ENCODE measurements around the gene CAPG.

The CAPG gene

DNA sequence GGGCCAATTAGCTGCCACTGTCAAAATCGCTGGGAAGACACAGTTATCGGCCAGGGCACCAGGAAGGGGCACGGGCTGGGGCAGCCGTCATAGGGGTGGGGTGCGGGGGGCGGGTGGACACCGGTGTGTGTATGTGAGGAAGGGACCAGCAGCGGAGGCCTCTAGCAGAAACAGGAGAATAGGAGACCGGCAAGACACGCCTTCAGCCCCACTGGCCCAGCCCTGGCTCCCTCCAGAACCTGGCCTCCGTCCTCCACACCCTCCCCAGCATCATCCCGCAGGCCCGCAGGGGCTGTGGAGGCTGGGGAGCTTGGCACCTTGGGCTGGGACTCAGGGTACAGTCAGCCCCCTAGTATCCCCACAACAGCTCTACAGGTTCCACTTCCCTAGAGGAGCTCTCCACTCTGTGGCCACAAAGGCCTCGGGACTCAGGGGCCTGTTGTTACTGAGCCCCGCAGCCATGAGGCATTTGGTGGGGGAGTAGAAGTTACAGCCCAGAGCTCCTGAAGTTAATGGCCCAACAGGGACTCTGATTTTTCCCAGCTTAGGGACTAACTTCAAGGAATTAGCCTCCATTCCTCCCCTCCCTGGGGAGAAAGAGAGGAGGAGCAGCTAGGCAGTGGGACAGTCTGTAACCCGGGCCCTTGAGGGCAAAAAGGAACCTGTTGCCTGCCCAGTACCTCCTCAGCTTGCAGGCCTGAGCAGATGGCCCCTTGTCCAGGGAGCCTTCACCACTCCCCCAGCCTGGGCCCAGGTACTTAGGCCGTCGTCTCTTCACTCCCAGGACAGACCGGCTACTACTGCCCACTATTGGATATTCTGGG is 28.2 kb upstream of the CAPG start:
- no peak for DNase-seq (ENCODE audit: low read depth in 2 of 2)

DNA sequence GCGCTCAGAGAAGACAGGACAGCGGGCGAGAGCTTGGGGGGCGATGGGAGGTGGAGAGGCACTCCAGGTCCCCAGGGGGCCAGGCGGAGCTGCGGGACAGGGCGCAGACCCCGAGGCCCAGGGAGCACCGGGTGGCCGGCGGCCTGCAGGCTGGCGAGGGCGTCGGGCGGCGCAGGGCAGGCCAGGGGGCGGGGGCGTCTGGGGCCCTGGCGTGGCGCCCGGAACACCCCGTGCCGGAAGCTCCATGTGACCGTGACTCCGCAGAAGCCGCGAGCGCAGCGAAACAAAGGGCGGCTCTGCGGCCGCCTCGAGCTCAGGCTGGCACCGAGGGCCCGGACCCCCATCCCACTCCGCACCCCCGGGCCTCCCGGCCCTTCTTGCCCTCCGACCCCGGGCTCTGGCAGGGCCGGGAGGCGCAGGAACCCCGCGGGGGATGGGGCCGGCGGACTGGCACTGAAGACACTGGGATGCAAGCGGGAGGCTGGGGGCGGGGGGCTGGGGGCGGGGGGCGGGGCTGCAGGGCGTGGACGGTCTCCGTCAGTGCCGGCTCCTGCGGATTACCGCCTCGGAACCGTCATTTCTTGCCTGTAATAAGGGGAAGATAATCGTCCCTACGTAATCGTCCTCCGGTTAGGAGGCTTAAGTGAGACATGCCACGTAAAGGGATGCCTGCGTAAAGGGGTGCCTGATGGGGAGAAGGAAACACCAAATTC is 27.5 kb upstream of the CAPG start:
- peak; percentile 61 to 62 for DNase-seq (ENCODE audit: low read depth in 2 of 2)

DNA sequence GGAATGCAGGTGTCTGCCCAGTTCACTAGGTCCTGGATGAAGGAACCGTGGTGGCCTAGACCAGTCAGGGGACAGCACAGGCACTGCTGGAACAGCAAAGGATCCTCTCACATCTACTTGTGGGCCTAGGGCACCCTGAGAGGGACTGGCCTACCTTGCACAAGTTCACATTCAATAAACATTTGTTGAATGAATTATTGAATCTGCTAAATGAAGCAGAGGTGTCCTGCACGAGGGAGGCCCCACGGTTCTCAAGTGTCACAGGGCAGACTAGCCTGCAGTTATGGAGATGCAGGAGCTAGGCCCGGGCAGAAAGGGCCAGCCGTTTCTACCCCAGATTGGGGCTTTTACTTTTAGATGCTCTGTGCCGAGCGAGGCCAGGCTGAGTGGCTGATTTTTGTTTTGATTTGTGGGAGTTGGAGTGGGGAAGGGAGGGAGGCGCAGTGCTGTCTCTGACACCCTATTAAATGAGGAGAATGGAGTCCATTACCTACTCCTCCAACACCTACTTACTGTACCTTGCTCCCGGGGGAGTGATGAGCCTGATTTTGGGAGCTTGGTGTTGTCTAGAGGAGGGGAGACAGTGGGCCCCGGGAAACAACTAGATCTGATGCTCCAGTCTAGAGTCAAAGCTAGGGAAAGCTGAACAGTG is 26.8 kb upstream of the CAPG start:
- DNase-seq (ENCODE audit: low read depth in 2 of 2): no peak

DNA sequence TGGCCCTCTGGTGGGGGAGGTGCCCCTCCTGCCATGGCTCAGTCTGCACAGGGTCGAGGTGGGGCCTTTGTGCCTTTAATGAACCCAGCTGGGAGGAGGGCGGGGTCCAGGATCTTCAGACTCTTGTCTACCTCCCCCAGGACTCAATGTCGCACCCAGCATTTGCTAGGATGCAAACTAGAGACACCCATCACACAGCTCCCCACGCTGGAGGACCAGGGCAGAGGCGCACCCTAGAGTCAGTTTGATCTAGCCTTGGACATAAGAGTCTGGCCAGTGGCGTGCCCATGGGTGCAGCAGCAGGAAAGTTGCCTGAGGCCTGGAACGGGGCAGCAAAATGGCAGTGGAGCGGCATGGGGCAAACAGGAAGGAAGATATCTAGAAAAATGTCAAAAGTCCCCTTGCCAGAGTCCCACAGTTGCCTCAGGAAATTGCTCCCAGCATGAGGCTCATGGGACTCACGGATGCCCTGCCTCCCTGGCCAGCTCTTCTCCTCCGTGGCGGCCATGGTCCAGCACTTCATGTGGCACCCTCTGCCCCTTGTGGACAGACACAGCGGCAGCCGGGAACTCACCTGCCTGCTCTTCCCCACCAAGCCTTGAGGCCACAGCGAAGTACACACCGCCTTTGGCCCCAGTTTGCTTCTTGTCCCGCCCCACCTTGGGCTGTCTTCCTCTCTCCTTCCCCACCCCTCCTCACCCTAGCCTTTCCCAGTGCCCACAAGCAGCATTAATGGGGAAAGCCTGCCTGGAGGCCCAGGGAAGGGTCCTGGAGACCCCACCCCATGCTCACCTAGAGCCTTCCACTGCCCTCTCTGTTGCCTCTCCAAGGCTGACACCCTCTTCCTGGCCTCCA is 26.0 kb upstream of the CAPG start:
- DNase-seq (ENCODE audit: low read depth in 2 of 2): no peak

DNA sequence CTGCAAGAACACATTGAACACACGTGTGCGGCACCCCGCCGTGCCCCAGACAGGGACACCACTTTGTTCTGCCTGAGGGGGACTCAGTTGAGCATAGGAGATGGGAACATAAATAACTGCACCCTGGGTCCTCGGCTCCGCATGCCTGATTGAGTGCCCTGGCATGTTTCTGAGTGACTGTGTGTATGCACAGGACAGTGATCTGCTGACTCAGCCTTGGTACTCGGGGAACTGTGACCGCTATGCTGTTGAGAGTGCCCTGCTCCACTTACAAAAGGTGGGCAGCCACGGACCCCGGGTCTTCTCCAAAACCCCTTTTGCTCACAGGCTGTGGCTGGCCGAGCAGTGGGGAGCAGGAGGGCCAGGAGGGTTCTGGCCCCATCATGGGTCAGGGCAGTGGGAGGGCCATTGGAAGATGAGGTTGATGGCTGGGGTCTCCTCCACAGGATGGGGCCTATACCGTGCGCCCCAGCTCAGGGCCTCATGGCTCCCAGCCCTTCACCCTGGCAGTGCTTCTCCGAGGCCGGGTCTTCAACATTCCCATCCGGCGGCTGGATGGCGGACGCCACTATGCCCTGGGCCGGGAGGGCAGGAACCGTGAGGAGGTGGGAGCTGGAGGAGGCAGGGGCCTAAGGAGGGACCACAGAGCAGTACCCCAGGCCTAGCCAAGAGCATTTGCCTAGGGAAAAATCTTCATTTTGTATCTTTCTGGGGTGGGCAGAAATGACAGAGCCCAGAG is 25.2 kb upstream of the CAPG start:
- no peak for DNase-seq (ENCODE audit: low read depth in 2 of 2)

DNA sequence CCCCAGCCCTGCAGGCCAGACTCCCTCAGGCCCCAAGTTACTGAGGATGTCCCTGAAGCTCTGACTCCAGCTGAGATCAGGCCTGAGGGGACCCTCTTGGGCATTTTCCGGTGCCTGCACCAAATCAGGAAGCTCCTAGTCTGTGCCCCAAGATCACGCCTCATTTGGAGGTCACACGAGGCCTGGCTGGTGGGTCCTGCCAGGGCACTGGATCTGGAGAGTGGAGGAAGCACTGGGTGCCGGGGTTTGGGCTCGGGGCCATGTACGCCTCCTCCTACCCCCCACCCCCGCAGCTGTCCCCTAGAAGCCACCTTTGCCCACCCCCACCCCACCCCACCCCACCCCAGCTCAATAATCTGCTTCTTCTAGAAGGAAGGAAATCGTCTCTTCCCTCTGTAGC is 24.5 kb upstream of the CAPG start:
- DNase-seq (ENCODE audit: low read depth in 2 of 2): no peak

GRCh38 chr2:85433511-85434089 is 23.4 kb upstream of the CAPG start:
- DNase-seq (ENCODE audit: low read depth in 2 of 2): no peak

- DNase-seq (ENCODE audit: low read depth in 2 of 2): no peak
Observed at GRCh38 chr2:85431570-85432205, 21.5 kb upstream of the CAPG start.

- DNase-seq (ENCODE audit: low read depth in 2 of 2): no peak
Observed at GRCh38 chr2:85430752-85431569, 20.8 kb upstream of the CAPG start.

DNA sequence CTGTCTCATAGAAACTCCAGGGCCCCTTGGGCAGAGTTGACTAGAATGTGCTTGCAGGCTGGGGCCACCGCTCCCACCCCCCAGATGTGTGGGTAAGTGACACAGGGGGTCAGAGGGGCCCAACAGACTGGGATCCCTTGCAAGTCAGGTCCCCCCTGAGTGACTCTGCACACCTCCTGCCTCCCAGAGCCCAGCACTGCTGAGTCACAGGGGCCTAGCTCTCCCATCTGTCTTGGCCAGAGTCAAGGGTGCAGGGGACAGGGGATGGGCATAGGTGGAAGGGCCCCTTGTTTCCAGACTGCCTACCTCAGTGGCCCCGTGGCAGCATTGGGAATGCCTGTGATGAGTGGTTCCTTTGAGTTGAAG is 19.7 kb upstream of the CAPG start:
- no peak for DNase-seq (ENCODE audit: low read depth in 2 of 2)

GRCh38 chr2:85429213-85429923 is 19.2 kb upstream of the CAPG start:
- DNase-seq (ENCODE audit: low read depth in 2 of 2): no peak

DNA sequence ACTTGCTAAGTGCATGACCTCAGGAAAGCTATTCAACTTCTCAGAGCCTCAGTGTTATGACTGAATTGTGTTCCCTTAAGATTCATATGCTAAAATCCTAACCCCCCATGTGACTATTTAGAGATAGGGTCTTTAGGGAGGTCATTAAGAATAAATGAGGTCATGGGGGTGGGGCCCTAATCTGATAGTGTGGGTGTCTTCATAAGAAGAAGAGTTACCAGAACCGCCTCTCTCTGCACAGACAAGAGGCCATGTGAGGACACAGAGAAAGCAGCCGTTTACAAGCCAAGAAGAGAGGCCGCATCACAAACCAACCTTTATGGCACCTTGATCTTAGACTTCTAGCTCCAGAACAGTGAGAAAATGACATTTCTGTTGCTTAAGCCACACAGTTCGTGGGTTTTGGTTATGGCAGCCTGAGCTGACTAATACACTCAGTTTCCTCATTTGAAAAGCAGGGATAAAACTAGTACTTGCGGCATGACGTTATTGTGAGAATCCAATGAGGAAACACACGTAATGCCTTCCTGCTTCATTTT is 18.2 kb upstream of the CAPG start:
- DNase-seq (ENCODE audit: low read depth in 2 of 2): no peak

- no peak for DNase-seq (ENCODE audit: low read depth in 2 of 2)
Observed at GRCh38 chr2:85427300-85427835, 17.2 kb upstream of the CAPG start.

GRCh38 chr2:85425588-85425987 is 15.4 kb upstream of the CAPG start:
- DNase-seq (ENCODE audit: low read depth in 2 of 2): no peak

- DNase-seq (ENCODE audit: low read depth in 2 of 2): no peak
Observed at GRCh38 chr2:85423525-85423924, 13.4 kb upstream of the CAPG start.

GRCh38 chr2:85422072-85422457 is 11.9 kb upstream of the CAPG start:
- DNase-seq (ENCODE audit: low read depth in 2 of 2): no peak

GRCh38 chr2:85421260-85422071 is 11.3 kb upstream of the CAPG start:
- DNase-seq (ENCODE audit: low read depth in 2 of 2): no peak
